ENCODE measurements around the gene RPE.

DNA sequence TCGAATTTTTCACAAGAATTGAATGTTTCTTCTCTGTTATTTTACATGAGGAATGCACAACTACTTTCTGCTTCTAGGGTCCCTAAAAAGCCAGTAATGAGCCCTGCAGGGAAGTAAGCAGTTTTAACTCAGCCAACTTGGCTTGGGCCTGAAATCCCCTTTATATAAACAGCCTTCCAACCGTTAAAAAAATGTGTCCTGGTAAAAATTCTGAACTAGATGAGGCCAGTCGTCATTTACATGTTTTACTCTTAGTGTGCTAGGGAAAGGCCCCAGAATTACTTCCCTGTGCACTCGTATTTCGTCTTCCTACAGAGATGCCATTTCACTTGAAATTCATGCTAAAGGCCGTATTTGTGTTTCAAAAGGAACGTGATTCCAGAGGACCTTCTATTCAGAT lies 42.4 kb upstream of the RPE start:
- no peak for TF ChIP-seq CTCF (optimal IDR thresholded peaks at IDR 0.05 in 1 of 3, IDR thresholded peaks at IDR 0.05 in 1 of 3, conservative IDR thresholded peaks at IDR 0.05 in 1 of 3; ENCODE audit: extremely low read depth in 1 of 3, insufficient read depth in 2 of 3, low read length in 3 of 3)
- TF ChIP-seq EZH2 (IDR thresholded peaks at IDR 0.05; ENCODE audit: low read length), result no peak
